Activated T-cell treated with anti-CD3 and anti-CD28 coated beads, Interleukin-2, amount 50 U/mL, for 24 hours (primary cell): ENCODE measurements around the gene KIFAP3.

Experiments used
- DNase-seq: peaks from one replicate; pipeline ENCODE4 v3.0.0-alpha.2; 2020
- H3K27ac Mint-ChIP-seq: 2 replicates; pipeline ENCODE4 v1.8.0; 2020; ENCODE audit warnings: mild to moderate bottlenecking, mixed read lengths
- H3K27me3 Mint-ChIP-seq: 2 replicates; pipeline ENCODE4 v1.8.0; 2020; ENCODE audit warnings: mixed read lengths
- H3K36me3 Mint-ChIP-seq: 2 replicates; pipeline ENCODE4 v1.8.0; 2020; ENCODE audit warnings: low read depth, mixed read lengths
- H3K4me1 Mint-ChIP-seq: 2 replicates; pipeline ENCODE4 v1.8.0; 2020; ENCODE audit warnings: low read depth, mixed read lengths
- H3K4me3 Mint-ChIP-seq: 2 replicates; pipeline ENCODE4 v1.8.0; 2020; ENCODE audit warnings: mild to moderate bottlenecking, moderate library complexity, mixed read lengths
- H3K9me3 Mint-ChIP-seq: 2 replicates; pipeline ENCODE4 v1.8.0; 2020; ENCODE audit warnings: mixed read lengths

The KIFAP3 gene

GRCh38 chr1:169904834-169905233 is 169.7 kb downstream of the KIFAP3 start:
- H3K27ac Mint-ChIP-seq = no peak overlapping the region
- no peak overlapping the region for H3K4me3 Mint-ChIP-seq
- H3K9me3 Mint-ChIP-seq = peaks cover 2% of the 10 kb centered on the region
- no peak for DNase-seq
- H3K4me1 Mint-ChIP-seq = peaks cover 30% of the 10 kb centered on the region
- H3K27me3 Mint-ChIP-seq = no peaks in the 10 kb centered on the region
- H3K36me3 Mint-ChIP-seq = no peaks in the 10 kb centered on the region

DNA sequence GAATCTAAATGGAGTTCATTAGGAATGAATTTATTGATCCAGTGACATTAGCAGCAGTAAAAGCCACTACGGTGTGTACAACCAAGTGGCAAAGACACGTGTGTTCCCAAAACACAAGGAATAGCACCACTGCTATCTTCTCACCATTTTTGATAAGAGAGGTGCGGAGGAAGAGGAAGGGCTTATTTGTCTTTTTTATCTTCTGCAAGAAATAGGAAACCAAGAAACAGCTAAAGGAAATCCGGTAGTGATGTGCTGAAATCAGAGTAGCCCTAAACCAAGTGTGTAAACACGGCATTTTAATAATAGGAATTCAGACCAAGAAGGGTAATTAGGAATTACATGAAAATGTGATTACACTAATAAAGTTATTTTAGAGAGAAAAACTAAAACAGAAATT is 171.7 kb downstream of the KIFAP3 start:
- Mint-ChIP-seq H3K4me1 (peaks cover 19% of the 10 kb centered on the region), H3K4me3 (no peak overlapping the region), H3K27ac (no peak overlapping the region), H3K27me3 (no peaks in the 10 kb centered on the region), H3K36me3 (no peaks in the 10 kb centered on the region), H3K9me3 (peaks cover 2% of the 10 kb centered on the region)
- DNase-seq = no peak

- no peaks in the 10 kb centered on the region for H3K27me3 Mint-ChIP-seq
- no peak overlapping the region for H3K27ac Mint-ChIP-seq
- no peak for DNase-seq
- H3K36me3 Mint-ChIP-seq = no peaks in the 10 kb centered on the region
- H3K4me1 Mint-ChIP-seq = peaks cover 19% of the 10 kb centered on the region
- H3K9me3 Mint-ChIP-seq = peaks cover 2% of the 10 kb centered on the region
- H3K4me3 Mint-ChIP-seq = no peak overlapping the region
These were observed 173.4 kb downstream of the KIFAP3 start for GRCh38 chr1:169901115-169901514.

DNA sequence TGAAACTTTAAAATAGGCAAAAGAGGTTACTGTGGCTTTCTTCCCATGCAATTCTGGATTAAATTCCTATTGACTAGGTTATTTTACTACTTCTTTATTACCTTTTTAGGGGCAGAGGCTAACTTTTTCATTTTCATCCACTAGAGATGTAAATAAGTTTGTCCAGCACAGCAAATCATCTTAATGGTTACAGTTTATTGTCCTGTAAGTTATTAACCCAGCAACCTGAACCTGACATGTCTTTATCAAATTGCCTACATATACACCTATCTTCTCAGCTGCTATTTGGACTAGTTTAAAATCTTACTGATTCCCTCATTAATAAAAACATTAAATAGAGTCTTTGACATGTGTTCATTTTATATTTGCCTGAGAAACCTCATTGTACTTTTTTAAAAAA is 173.9 kb downstream of the KIFAP3 start:
- no peaks in the 10 kb centered on the region for H3K36me3 Mint-ChIP-seq
- peaks cover 2% of the 10 kb centered on the region for H3K9me3 Mint-ChIP-seq
- H3K4me3 Mint-ChIP-seq = no peak overlapping the region
- H3K27me3 Mint-ChIP-seq = no peaks in the 10 kb centered on the region
- H3K27ac Mint-ChIP-seq = no peak overlapping the region
- peaks cover 22% of the 10 kb centered on the region for H3K4me1 Mint-ChIP-seq
- no peak for DNase-seq

DNA sequence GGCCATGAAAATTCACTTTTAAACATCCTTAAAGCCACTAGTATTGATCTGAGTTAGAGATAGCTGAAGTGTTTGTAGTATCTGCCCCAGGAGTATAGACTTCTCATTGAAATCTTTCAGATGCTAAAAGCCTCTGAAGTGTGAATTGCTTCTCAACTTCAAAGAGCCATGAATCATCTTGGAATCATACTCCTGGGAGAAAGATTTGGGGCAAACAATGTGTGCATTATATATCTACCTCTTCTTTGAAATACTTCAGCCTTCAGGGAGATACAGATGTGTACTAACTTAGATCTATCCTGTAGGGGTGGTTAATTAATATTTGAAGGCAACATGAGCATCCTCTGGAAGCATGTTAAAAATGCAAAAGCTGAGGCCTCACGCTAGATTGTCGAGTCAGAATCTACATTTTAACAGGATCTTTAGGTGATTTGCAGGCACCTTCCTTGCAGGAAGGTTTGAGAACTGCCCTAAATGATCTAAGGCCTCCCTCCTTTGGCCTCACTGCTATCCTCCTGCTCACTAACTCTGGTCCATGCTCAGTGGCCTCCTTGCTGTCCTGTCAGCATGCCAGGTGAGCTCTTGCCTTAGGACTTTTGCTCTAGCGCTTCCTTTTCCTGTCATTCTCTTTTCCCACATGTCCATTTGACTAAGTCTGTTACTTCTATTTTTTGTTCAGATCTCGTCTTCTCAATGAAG is 174.8 kb downstream of the KIFAP3 start:
- Mint-ChIP-seq H3K9me3 (no peaks in the 10 kb centered on the region), H3K4me3 (no peak overlapping the region), H3K27ac (no peak overlapping the region), H3K4me1 (peaks cover 25% of the 10 kb centered on the region), H3K27me3 (no peaks in the 10 kb centered on the region), H3K36me3 (no peaks in the 10 kb centered on the region)
- DNase-seq = no peak

GRCh38 chr1:169896013-169896412 is 178.5 kb downstream of the KIFAP3 start:
- Mint-ChIP-seq H3K36me3 (peaks cover 9% of the 10 kb centered on the region), H3K27ac (no peak overlapping the region), H3K4me1 (peaks cover 27% of the 10 kb centered on the region), H3K27me3 (no peaks in the 10 kb centered on the region), H3K9me3 (no peaks in the 10 kb centered on the region), H3K4me3 (no peak overlapping the region)
- DNase-seq = no peak

- Mint-ChIP-seq H3K9me3 (no peaks in the 10 kb centered on the region), H3K36me3 (peaks cover 13% of the 10 kb centered on the region), H3K4me3 (peak overlapping the region; percentile 80), H3K27ac (peak overlapping the region; percentile 99), H3K4me1 (peaks cover 40% of the 10 kb centered on the region), H3K27me3 (no peaks in the 10 kb centered on the region)
- peak; percentile 38 for DNase-seq
These were observed 179.9 kb downstream of the KIFAP3 start for GRCh38 chr1:169894424-169895145.

DNA sequence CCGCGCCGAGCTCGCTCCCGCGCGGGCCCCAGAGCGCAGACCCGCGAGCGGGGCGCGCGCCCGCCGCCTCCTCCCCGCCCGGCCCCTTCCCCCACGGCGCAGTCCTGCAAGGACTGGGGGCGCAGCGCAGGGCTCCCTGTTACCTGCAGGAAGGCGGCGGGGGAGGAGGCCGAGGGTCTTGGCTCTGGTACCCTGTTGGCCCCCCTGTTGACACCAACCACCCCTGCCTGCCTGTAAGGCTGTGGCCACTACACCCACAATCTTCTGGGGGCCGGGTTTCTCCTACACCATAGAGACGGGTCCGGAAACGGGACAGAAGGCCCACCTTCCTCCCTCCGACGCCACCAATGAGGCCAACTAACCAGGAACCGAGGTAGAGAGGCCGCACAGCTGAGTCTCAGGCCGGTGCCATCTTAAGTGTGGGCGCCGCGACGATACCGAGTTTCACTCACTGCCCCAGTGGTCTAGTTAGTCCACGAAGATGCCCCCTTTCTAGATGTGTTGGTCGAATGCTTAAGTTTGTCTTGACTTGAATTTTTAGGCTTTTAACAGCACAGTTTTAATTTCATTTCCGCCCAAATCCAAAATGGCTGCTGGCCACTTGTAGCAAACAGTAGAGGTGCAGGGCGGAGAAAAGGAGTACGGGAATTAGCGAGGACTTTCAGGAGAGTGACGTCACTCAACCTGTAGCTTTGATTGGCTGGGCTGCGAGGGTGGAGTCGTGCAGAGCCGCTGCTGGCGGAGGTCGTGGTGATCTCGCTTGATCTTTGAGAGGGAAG is 180.7 kb downstream of the KIFAP3 start, which contains the start of gene SCYL3:
TSS of gene SCYL3 (minus strand) at position 252 of the 779 bp plus-strand sequence. CDS start 5,056 bp downstream, outside the sequence.
- Mint-ChIP-seq H3K27me3 (no peaks in the 10 kb centered on the region), H3K36me3 (peaks cover 18% of the 10 kb centered on the region), H3K4me3 (peak within 1 kb of the TSS; percentile 80), H3K9me3 (no peaks in the 10 kb centered on the region), H3K4me1 (peaks cover 46% of the 10 kb centered on the region), H3K27ac (peak within 1 kb of the TSS; percentile 99)
- DNase-seq = peak; percentile 93

- peaks cover 26% of the 10 kb centered on the region for H3K36me3 Mint-ChIP-seq
- no peaks in the 10 kb centered on the region for H3K27me3 Mint-ChIP-seq
- peak overlapping the region; percentile 96 for H3K27ac Mint-ChIP-seq
- peak overlapping the region; percentile 80 for H3K4me3 Mint-ChIP-seq
- peaks cover 52% of the 10 kb centered on the region for H3K4me1 Mint-ChIP-seq
- no peaks in the 10 kb centered on the region for H3K9me3 Mint-ChIP-seq
- DNase-seq = no peak
These were observed 181.4 kb downstream of the KIFAP3 start for GRCh38 chr1:169892927-169893644.

DNA sequence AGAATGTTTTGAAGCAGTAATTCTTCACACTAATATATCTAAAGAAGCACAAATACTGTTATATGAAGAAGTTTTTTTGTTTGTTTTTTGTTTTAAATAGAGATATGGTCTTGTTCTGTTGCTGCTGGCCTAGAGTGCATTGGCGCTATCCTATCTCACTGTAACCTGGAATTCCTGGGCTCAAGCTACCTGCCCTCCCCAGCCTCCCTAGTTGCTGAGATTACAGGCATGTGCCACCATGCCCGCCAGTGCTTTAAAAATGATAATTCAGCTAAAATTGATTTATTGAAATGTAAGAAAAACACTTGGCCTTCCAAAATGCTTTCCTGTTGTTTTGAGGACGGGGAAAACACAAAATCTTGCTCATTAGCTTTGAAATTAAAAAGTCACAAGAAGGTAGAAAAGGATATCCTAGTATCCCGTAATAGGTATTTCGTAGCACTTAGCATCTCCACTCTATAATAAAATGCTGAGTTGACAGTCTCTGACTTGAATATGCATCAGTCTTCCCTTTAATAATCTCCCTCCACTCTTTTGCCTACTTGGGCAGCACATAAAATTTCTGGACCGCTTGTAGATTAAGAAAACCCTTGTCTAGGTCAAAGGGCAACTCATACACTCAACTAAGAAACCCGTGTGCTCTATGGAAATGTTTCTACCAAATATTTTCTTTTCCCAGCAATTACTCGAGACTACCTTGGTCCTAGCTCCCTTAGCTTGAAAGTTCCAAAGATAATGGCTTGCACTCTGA is 182.1 kb downstream of the KIFAP3 start:
- Mint-ChIP-seq H3K4me3 (peak overlapping the region; percentile 80), H3K27me3 (no peaks in the 10 kb centered on the region), H3K36me3 (peaks cover 32% of the 10 kb centered on the region), H3K9me3 (no peaks in the 10 kb centered on the region), H3K4me1 (peaks cover 54% of the 10 kb centered on the region), H3K27ac (peak overlapping the region; percentile 96)
- no peak for DNase-seq

DNA sequence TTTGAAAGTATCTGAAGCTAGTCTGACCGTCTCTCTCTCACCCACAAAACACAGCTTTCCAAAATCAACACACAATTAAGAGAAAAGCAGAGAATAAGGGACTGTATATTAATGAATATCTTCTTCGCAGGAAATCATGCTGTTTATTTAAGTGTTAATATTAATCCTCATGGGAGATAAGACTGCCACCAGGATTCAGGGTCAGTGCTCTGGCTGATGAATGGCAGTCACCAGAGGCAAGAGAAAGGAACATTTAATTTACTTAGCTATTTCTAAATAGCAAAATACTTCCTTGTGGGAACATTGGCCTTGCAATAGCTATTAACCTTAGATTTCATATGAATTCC is 183.0 kb downstream of the KIFAP3 start:
- Mint-ChIP-seq H3K27me3 (no peaks in the 10 kb centered on the region), H3K9me3 (no peaks in the 10 kb centered on the region), H3K36me3 (peaks cover 39% of the 10 kb centered on the region), H3K27ac (peak overlapping the region; percentile 96), H3K4me3 (peak overlapping the region; percentile 80), H3K4me1 (peaks cover 56% of the 10 kb centered on the region)
- DNase-seq = no peak

DNA sequence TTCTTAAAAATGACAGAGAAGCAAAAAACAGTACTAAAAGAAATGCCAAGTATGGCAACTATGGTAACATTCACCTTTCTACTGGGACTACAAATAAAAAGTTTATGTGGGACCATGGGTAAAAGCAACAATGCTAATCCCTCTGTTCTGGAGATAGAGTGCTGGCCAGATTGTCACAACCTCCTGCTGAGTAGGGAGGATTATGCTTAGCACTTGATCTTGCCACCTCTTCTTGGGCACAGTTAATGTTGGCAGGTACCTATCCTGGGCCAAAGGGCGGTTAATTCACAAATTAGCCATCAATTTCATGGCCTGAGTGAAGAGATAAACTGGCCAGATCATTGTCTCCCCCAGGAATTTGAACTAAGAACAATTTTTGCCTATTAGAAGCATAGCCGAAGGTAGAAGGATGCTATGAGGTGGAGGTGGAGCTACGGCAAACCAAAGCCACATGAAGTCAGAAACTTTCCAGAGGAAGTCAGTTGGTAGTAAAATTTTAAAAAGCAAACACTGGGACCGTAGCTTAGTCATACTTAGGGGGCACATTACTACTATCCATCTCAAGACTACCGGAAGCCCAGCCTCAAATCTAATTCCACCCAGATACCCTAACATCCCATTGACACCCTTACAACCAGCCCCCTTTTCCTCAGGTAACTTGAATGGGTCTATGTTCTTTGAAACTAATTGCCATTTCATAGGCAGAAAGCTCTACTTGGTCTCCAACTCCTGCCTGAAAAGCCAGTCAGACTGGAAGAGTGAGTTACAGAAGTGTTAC is 183.5 kb downstream of the KIFAP3 start:
- Mint-ChIP-seq H3K4me1 (peaks cover 60% of the 10 kb centered on the region), H3K27me3 (no peaks in the 10 kb centered on the region), H3K27ac (peak overlapping the region; percentile 96), H3K36me3 (peaks cover 44% of the 10 kb centered on the region), H3K4me3 (peak overlapping the region; percentile 80), H3K9me3 (no peaks in the 10 kb centered on the region)
- no peak for DNase-seq

DNA sequence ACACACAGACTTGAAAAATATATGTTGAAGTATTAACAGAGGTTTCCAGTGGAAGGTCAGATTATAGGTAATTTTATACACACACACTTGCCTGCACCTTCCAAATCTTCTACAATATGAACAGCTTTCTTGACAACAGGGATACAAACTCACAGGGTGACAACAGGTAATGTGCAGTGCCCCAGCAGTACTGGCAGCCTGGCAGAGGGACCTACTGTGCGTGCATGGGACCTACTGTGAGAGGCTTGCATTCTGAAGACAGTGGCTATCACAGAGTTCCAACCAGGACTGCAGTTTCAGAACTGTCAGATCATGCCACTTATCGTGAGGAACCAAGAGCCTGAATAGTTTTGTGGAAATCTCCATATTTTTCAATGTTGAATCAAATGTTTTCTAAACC is 184.6 kb downstream of the KIFAP3 start:
- Mint-ChIP-seq H3K27me3 (no peaks in the 10 kb centered on the region), H3K4me1 (peaks cover 63% of the 10 kb centered on the region), H3K36me3 (peaks cover 54% of the 10 kb centered on the region), H3K9me3 (no peaks in the 10 kb centered on the region), H3K27ac (peak overlapping the region; percentile 76), H3K4me3 (no peak overlapping the region)
- no peak for DNase-seq
